OCI-LY3 (cell line): ENCODE measurements around the gene SLC44A1.

Experiments
- EZH2phosphoT487 ChIP-seq: fragments of 200-600 bp; shearing (Covaris generic); IDR thresholded peaks from 2 replicates; pipeline ENCODE4 v1.6.1; 2018; ENCODE audit warnings: antibody characterized with exemption, mixed run types, low read depth
- TF ChIP-seq, protein P1 (sequence below): fragments of 200-600, 300-600 bp; sonication (generic); IDR thresholded peaks from 2 replicates; pipeline ENCODE4 v1.5.1; 2014; ENCODE audit warnings: antibody characterized with exemption, low read length, low read depth

DNA sequence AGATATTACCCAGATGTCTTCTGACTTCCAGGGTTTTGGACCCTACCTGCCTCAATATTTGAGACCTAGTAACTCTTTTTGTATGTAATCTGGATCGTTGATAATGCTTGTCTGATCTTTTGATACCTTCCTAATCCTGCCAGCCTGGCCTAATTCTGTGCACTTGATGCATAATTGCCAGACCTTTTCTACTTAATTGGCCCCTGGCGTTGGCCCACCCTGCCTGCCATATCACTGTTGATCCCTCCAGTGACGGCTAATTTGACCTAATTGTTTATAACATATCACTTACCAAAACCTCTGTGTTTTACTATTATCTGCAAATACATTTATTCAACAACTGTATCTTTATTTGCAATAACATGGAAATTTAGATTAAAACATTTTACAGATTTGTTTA, 49.0 kb downstream of the SLC44A1 start:
- TF ChIP-seq, protein P1, sequence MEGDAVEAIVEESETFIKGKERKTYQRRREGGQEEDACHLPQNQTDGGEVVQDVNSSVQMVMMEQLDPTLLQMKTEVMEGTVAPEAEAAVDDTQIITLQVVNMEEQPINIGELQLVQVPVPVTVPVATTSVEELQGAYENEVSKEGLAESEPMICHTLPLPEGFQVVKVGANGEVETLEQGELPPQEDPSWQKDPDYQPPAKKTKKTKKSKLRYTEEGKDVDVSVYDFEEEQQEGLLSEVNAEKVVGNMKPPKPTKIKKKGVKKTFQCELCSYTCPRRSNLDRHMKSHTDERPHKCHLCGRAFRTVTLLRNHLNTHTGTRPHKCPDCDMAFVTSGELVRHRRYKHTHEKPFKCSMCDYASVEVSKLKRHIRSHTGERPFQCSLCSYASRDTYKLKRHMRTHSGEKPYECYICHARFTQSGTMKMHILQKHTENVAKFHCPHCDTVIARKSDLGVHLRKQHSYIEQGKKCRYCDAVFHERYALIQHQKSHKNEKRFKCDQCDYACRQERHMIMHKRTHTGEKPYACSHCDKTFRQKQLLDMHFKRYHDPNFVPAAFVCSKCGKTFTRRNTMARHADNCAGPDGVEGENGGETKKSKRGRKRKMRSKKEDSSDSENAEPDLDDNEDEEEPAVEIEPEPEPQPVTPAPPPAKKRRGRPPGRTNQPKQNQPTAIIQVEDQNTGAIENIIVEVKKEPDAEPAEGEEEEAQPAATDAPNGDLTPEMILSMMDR = no peak
- TF ChIP-seq EZH2phosphoT487 = no peak
